Parathyroid adenoma (tissue), 2 donors: ENCODE data around the gene BBC3.

Source experiments
- H2AFZ ChIP-seq: fragments of 300-600 bp; sonication (generic); one replicate; pipeline ENCODE4 v1.7.0; 2017; ENCODE audit warnings: antibody characterized with exemption, mild to moderate bottlenecking
- H3K27ac ChIP-seq: fragments of 300-600 bp; sonication (generic); one replicate; pipeline ENCODE4 v1.7.0; 2017
- H3K27me3 ChIP-seq: fragments of 300-600 bp; sonication (generic); one replicate; pipeline ENCODE4 v1.7.0; 2017; ENCODE audit warnings: low read length; ENCODE audit not compliant: control insufficient read depth, insufficient read depth
- H3K36me3 ChIP-seq: fragments of 300-600 bp; sonication (generic); one replicate; pipeline ENCODE4 v1.7.0; 2017; ENCODE audit warnings: low read length; ENCODE audit not compliant: control insufficient read depth, insufficient read depth
- H3K4me1 ChIP-seq: fragments of 300-600 bp; sonication (generic); one replicate; pipeline ENCODE4 v1.7.0; 2017; ENCODE audit warnings: control low read depth
- H3K4me2 ChIP-seq: fragments of 300-600 bp; sonication (generic); one replicate; pipeline ENCODE4 v1.7.0; 2017; ENCODE audit warnings: low read length
- H3K4me3 ChIP-seq: fragments of 300-600 bp; sonication (generic); one replicate; pipeline ENCODE4 v1.7.0; 2017; ENCODE audit warnings: low read depth, low read length
- H3K79me2 ChIP-seq: fragments of 300-600 bp; sonication (generic); one replicate; pipeline ENCODE4 v1.7.0; 2017; ENCODE audit warnings: control low read depth
- H3K9ac ChIP-seq: fragments of 300-600 bp; sonication (generic); one replicate; pipeline ENCODE4 v1.7.0; 2017; ENCODE audit warnings: mild to moderate bottlenecking
- H3K9me3 ChIP-seq: fragments of 300-600 bp; sonication (generic); one replicate; pipeline ENCODE4 v1.7.0; 2017; ENCODE audit warnings: low read length; ENCODE audit not compliant: control insufficient read depth
- TF ChIP-seq, protein P1 (sequence below): fragments of 300-600 bp; sonication (generic); IDR thresholded peaks from one replicate; pipeline ENCODE4 v1.7.0; 2017; ENCODE audit warnings: antibody characterized with exemption, mild to moderate bottlenecking
- donor health status: primary hyperparathyroidism.

BBC3 gene

GRCh38 chr19:47186446-47187334 lies 44.3 kb downstream of the BBC3 start:
- H3K36me3 ChIP-seq, result no peaks in the 10 kb centered on the region
- H3K4me1 ChIP-seq, result peaks cover 12% of the 10 kb centered on the region
- H2AFZ ChIP-seq, result no peak overlapping the region
- no peaks in the 10 kb centered on the region for H3K79me2 ChIP-seq
- H3K4me2 ChIP-seq, result no peak overlapping the region
- H3K27me3 ChIP-seq, result no peaks in the 10 kb centered on the region
- no peak overlapping the region for H3K9ac ChIP-seq
- TF ChIP-seq, protein P1, sequence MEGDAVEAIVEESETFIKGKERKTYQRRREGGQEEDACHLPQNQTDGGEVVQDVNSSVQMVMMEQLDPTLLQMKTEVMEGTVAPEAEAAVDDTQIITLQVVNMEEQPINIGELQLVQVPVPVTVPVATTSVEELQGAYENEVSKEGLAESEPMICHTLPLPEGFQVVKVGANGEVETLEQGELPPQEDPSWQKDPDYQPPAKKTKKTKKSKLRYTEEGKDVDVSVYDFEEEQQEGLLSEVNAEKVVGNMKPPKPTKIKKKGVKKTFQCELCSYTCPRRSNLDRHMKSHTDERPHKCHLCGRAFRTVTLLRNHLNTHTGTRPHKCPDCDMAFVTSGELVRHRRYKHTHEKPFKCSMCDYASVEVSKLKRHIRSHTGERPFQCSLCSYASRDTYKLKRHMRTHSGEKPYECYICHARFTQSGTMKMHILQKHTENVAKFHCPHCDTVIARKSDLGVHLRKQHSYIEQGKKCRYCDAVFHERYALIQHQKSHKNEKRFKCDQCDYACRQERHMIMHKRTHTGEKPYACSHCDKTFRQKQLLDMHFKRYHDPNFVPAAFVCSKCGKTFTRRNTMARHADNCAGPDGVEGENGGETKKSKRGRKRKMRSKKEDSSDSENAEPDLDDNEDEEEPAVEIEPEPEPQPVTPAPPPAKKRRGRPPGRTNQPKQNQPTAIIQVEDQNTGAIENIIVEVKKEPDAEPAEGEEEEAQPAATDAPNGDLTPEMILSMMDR, result no peak
- H3K27ac ChIP-seq, result no peak overlapping the region
- H3K9me3 ChIP-seq, result no peaks in the 10 kb centered on the region
- H3K4me3 ChIP-seq, result no peak overlapping the region

DNA sequence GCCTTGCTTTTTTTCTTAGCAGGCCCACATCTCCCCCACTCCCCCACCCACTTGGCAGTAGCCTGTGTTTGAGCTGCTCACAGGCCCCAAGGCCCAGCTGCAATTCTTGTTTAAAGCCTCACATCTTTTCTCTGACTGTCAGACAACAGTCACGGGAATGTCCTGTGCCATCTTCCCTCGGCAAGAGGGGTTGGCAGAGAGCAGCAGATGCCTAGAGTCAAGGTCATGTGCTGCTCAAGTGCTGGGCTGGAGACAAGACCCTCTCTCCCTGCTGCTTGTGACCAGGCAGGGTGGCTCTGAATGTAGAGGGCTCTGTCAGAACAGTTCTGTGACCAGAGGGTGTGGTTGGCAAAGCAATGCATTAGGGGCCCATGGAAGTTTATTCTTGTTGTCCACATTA lies 47.4 kb downstream of the BBC3 start:
- no peaks in the 10 kb centered on the region for H3K9me3 ChIP-seq
- H3K4me2 ChIP-seq, result no peak overlapping the region
- no peaks in the 10 kb centered on the region for H3K79me2 ChIP-seq
- TF ChIP-seq, protein P1, result no peak
- H3K27ac ChIP-seq, result no peak overlapping the region
- H3K27me3 ChIP-seq, result no peaks in the 10 kb centered on the region
- no peak overlapping the region for H3K4me3 ChIP-seq
- H2AFZ ChIP-seq, result no peak overlapping the region
- H3K36me3 ChIP-seq, result no peaks in the 10 kb centered on the region
- no peaks in the 10 kb centered on the region for H3K4me1 ChIP-seq
- no peak overlapping the region for H3K9ac ChIP-seq

GRCh38 chr19:47179653-47180310 lies 51.2 kb downstream of the BBC3 start:
- Histone ChIP-seq H3K27ac (no peak overlapping the region), H3K36me3 (no peaks in the 10 kb centered on the region), H3K4me3 (no peak overlapping the region), H3K9me3 (no peaks in the 10 kb centered on the region), H3K4me2 (no peak overlapping the region), H3K27me3 (no peaks in the 10 kb centered on the region), H3K4me1 (peaks cover 9% of the 10 kb centered on the region), H3K9ac (no peak overlapping the region), H3K79me2 (no peaks in the 10 kb centered on the region), H2AFZ (no peak overlapping the region)
- TF ChIP-seq, protein P1, result no peak

GRCh38 chr19:47176627-47177090 lies 54.3 kb downstream of the BBC3 start:
- H3K27me3 ChIP-seq, result no peaks in the 10 kb centered on the region
- H3K9ac ChIP-seq, result no peak overlapping the region
- H3K4me3 ChIP-seq, result no peak overlapping the region
- peak overlapping the region; percentile 57 for H3K27ac ChIP-seq
- H3K36me3 ChIP-seq, result no peaks in the 10 kb centered on the region
- H3K4me2 ChIP-seq, result peak overlapping the region; percentile 40
- no peaks in the 10 kb centered on the region for H3K9me3 ChIP-seq
- no peak overlapping the region for H2AFZ ChIP-seq
- peaks cover 11% of the 10 kb centered on the region for H3K4me1 ChIP-seq
- TF ChIP-seq, protein P1, result no peak
- H3K79me2 ChIP-seq, result no peaks in the 10 kb centered on the region
